GM20000 (cell line): ENCODE results near the gene ZG16.
"Not testable (repeated sequence)": the region's sequence is repeated elsewhere in the genome, so short reads cannot be mapped to it uniquely, and the experiment has no call there.

ENCODE experiments used
- DNase-seq: peaks from one replicate; pipeline ENCODE4 v3.0.0; 2012; ENCODE audit warnings: low spot score
- CTCF ChIP-seq: IDR thresholded peaks from 2 replicates; pipeline ENCODE4 v1.5.1; 2012; ENCODE audit warnings: mild to moderate bottlenecking, control low read depth; ENCODE audit errors: extremely low read depth, missing control alignments

ZG16 gene

GRCh38 chr16:29769507-29769906, 8.5 kb upstream of the ZG16 start:
- DNase-seq, result no peak
- TF ChIP-seq CTCF, result no peak

GRCh38 chr16:29770250-29770929, 7.7 kb upstream of the ZG16 start:
- no peak for DNase-seq
- TF ChIP-seq CTCF, result no peak

- not testable (repeated sequence) for DNase-seq
Observed at GRCh38 chr16:29772330-29772729, 5.7 kb upstream of the ZG16 start.

- no peak for TF ChIP-seq CTCF
- no peak for DNase-seq
Observed at GRCh38 chr16:29774730-29775129, 3.3 kb upstream of the ZG16 start.

- no peak for DNase-seq
- TF ChIP-seq CTCF, result no peak
Observed at GRCh38 chr16:29775742-29776408, 2.2 kb upstream of the ZG16 start.

GRCh38 chr16:29779474-29779873, 1.4 kb downstream of the ZG16 start:
- TF ChIP-seq CTCF, result no peak
- no peak for DNase-seq

- DNase-seq, result not testable (repeated sequence)
Observed at GRCh38 chr16:29783094-29783953, 5.3 kb downstream of the ZG16 start.

- no peak for TF ChIP-seq CTCF
- no peak for DNase-seq
Observed at GRCh38 chr16:29784157-29784556, 6.1 kb downstream of the ZG16 start.
